Heart left ventricle (tissue), 13 donors: ENCODE data around the gene NOS1AP.

Experiments
- POLR2A ChIP-seq, 2 donors: fragments of 450-650 bp; IDR thresholded peaks; one replicate each; pipeline ENCODE4 v1.6.1; 2017; ENCODE audit warnings: antibody characterized with exemption in 2 of 2, mild to moderate bottlenecking in 2 of 2, moderate library complexity in 2 of 2
- TF ChIP-seq, protein P1 (sequence below), 12 donors: fragments of 200-600 bp; sonication (generic) in 4 of 12; IDR thresholded peaks; one replicate each; pipeline versions ENCODE4 v1.5.0 to v1.8.0; 2018 to 2022; ENCODE audit warnings: antibody characterized with exemption in 12 of 12, mild to moderate bottlenecking in 5 of 12
- donor health status: ischemic (EF 13 %, LVEDD 7.1; RV severe dilation, severe dysfunction).
- donor health status: DM: no; HTN: yes; CAD: no.
- donor health status: DM: no; HTN: no; CAD: no.
- donor health status: ischemic (EF 25% LVEDD 6.9; RV normal size, moderate dysfunction).
- donor health status: ischemic (EF 25% LVEDD 5.7; RV mildly dilated, moderate dysfunction).
- donor health status: ischemic (EF 35%, LVEDD 5.7; RV mildly dilated, moderate dysfunction).
- donor health status: nonischemic (EF 11% LVEDD 7.7; RV severe dilation, severe dysfunction).
- donor health status: DM: yes; HTN: yes; CAD: no.
- donor health status: PGD.
- donor health status: ischemic (EF 29% LVEDD 5.4; RV normal size, mild dysfunction).
- donor health status: nonischemic (EF 23%, LVEDD 6.1; RV moderate dilation, normal function).

DNA sequence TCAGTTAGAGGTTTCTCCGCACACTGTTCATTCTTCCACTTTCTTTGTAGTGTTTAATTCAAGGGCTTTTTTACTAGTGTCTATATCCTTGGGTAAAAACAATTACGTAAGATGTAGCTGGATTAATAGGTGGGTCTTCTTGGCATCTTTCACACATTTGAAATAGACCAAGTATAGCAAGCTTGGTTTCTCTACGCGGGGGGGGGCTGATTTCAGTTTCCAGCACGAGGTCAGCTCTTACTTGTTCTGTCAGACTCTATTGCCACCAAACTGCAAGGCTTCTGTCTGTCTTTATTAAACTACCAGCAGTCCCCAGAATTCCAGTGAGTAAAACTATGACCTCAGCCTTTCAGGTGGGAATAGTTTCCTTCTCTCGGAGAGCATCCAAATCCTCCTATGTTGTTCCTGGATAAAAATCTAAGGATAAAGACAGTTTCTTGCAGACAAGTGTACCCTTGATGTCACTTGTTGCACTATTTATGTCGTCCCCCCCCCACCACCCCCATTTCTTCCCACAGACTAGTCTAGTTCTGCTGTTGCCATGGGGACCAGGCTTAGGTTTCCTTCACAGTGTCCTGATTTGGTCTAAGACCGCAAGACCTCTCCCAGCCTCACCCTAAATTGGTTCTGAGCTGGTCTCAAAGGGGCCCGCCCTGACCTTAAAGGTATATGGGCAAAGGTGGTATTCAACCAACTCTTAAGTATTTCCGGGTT, 290.2 kb downstream of the NOS1AP start:
- TF ChIP-seq POLR2A (IDR thresholded peaks at IDR 0.05) = no peak
- TF ChIP-seq, protein P1, sequence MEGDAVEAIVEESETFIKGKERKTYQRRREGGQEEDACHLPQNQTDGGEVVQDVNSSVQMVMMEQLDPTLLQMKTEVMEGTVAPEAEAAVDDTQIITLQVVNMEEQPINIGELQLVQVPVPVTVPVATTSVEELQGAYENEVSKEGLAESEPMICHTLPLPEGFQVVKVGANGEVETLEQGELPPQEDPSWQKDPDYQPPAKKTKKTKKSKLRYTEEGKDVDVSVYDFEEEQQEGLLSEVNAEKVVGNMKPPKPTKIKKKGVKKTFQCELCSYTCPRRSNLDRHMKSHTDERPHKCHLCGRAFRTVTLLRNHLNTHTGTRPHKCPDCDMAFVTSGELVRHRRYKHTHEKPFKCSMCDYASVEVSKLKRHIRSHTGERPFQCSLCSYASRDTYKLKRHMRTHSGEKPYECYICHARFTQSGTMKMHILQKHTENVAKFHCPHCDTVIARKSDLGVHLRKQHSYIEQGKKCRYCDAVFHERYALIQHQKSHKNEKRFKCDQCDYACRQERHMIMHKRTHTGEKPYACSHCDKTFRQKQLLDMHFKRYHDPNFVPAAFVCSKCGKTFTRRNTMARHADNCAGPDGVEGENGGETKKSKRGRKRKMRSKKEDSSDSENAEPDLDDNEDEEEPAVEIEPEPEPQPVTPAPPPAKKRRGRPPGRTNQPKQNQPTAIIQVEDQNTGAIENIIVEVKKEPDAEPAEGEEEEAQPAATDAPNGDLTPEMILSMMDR (IDR thresholded peaks at IDR 0.05) = no peak
